Raji (cell line): ENCODE results near the gene LPCAT4.

Experiments used
- POLR2A ChIP-seq: IDR thresholded peaks from 2 replicates; pipeline ENCODE4 v1.6.1; 2011; ENCODE audit warnings: low read depth, low read length, control low read depth; ENCODE audit not compliant: insufficient read depth

The LPCAT4 gene

GRCh38 chr15:34314491-34315490 is 52.2 kb downstream of the LPCAT4 start:
- no peak for TF ChIP-seq POLR2A

GRCh38 chr15:34311563-34311962 is 55.4 kb downstream of the LPCAT4 start:
- no peak for TF ChIP-seq POLR2A
